ENCODE measurements around the gene XXYLT1.

XXYLT1 gene

DNA sequence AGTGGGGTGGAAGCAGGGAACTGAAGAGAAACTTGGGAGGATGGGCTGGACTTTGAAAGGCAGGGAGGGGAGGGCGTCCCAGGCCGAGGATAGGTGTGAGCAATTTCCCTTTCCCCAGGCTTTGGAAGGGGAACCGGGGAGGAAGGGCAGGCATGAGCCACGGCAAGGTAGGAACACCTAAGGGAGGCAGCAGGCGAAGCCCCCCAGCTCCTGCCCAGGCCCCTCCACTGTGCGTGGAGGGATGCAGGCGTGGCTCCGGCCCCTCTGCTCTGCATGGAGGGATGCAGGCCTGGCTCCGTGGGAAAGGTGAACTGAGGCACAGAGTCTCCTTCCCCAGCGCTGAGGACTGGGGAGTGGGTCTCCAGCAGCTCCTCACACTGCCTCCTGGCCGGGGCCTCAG is 236.4 kb downstream of the XXYLT1 start:
- POLR2A ChIA-PET = no interaction called here
- Histone ChIP-seq H3K9me3 (ENCODE audit: control insufficient read depth, insufficient read depth, low read depth, low read length) (no peaks in the 10 kb centered on the region), H3K4me3 (ENCODE audit: low read depth, low read length) (no peak overlapping the region), H3K4me1 (ENCODE audit: control insufficient read depth, insufficient read depth, low read length) (no peaks in the 10 kb centered on the region; the same call in 1 of the 2 replicates), H3K27ac (ENCODE audit: extremely low read depth, low read depth, low read length) (no peak overlapping the region), H3K36me3 (ENCODE audit: control insufficient read depth in 2 of 2, insufficient read depth in 1 of 2, low read length in 2 of 2) (no peaks in the 10 kb centered on the region)
- CTCF ChIA-PET = interaction anchor here (0.6 to 1.2 kb wide), 4 partner anchors 14 to 215 kb away, joined by 3 to 4 read pairs (median 4); no protein-coding TSS in a partner anchor
- no peak for TF ChIP-seq ZNF121 (tag by site-specific recombination; IDR thresholded peaks at IDR 0.05)
- TF ChIP-seq ZNF341 (tag by site-specific recombination; IDR thresholded peaks at IDR 0.05; ENCODE audit: low read depth) = no peak
- TF ChIP-seq, protein P1, sequence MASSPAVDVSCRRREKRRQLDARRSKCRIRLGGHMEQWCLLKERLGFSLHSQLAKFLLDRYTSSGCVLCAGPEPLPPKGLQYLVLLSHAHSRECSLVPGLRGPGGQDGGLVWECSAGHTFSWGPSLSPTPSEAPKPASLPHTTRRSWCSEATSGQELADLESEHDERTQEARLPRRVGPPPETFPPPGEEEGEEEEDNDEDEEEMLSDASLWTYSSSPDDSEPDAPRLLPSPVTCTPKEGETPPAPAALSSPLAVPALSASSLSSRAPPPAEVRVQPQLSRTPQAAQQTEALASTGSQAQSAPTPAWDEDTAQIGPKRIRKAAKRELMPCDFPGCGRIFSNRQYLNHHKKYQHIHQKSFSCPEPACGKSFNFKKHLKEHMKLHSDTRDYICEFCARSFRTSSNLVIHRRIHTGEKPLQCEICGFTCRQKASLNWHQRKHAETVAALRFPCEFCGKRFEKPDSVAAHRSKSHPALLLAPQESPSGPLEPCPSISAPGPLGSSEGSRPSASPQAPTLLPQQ (tag by site-specific recombination; IDR thresholded peaks at IDR 0.05) = no peak
- TF ChIP-seq, protein P2, sequence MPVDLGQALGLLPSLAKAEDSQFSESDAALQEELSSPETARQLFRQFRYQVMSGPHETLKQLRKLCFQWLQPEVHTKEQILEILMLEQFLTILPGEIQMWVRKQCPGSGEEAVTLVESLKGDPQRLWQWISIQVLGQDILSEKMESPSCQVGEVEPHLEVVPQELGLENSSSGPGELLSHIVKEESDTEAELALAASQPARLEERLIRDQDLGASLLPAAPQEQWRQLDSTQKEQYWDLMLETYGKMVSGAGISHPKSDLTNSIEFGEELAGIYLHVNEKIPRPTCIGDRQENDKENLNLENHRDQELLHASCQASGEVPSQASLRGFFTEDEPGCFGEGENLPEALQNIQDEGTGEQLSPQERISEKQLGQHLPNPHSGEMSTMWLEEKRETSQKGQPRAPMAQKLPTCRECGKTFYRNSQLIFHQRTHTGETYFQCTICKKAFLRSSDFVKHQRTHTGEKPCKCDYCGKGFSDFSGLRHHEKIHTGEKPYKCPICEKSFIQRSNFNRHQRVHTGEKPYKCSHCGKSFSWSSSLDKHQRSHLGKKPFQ (tag by site-specific recombination; IDR thresholded peaks at IDR 0.05) = no peak
- no peak for TF ChIP-seq ZNF292 (tag by site-specific recombination; IDR thresholded peaks at IDR 0.05; ENCODE audit: borderline replicate concordance, low read depth)
- no peak for TF ChIP-seq ZNF639 (tag by site-specific recombination; IDR thresholded peaks at IDR 0.05)
- TF ChIP-seq ZNF514 (tag by site-specific recombination; IDR thresholded peaks at IDR 0.05) = no peak
- no peak for TF ChIP-seq ZNF155 (tag by site-specific recombination; IDR thresholded peaks at IDR 0.05)
- TF ChIP-seq ZSCAN18 (tag by site-specific recombination; IDR thresholded peaks at IDR 0.05) = no peak
- no peak for TF ChIP-seq ZNF837 (tag by site-specific recombination; IDR thresholded peaks at IDR 0.05)
- no peak for TF ChIP-seq IKZF3 (tag by site-specific recombination; IDR thresholded peaks at IDR 0.05)
- TF ChIP-seq ZNF555 (tag by site-specific recombination; conservative IDR thresholded peaks at IDR 0.05) = no peak
- no peak for TF ChIP-seq ZNF670 (tag by site-specific recombination; IDR thresholded peaks at IDR 0.05; ENCODE audit: low read depth)
- TF ChIP-seq, protein P3, sequence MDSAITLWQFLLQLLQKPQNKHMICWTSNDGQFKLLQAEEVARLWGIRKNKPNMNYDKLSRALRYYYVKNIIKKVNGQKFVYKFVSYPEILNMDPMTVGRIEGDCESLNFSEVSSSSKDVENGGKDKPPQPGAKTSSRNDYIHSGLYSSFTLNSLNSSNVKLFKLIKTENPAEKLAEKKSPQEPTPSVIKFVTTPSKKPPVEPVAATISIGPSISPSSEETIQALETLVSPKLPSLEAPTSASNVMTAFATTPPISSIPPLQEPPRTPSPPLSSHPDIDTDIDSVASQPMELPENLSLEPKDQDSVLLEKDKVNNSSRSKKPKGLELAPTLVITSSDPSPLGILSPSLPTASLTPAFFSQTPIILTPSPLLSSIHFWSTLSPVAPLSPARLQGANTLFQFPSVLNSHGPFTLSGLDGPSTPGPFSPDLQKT (IDR thresholded peaks at IDR 0.05; ENCODE audit: borderline replicate concordance, low read depth, low read length) = no peak
- TF ChIP-seq, protein P4, sequence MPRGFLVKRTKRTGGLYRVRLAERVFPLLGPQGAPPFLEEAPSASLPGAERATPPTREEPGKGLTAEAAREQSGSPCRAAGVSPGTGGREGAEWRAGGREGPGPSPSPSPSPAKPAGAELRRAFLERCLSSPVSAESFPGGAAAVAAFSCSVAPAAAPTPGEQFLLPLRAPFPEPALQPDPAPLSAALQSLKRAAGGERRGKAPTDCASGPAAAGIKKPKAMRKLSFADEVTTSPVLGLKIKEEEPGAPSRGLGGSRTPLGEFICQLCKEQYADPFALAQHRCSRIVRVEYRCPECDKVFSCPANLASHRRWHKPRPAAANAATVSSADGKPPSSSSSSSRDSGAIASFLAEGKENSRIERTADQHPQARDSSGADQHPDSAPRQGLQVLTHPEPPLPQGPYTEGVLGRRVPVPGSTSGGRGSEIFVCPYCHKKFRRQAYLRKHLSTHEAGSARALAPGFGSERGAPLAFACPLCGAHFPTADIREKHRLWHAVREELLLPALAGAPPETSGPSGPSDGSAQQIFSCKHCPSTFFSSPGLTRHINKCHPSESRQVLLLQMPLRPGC (tag by site-specific recombination; IDR thresholded peaks at IDR 0.05) = no peak
- TF ChIP-seq, protein P5, sequence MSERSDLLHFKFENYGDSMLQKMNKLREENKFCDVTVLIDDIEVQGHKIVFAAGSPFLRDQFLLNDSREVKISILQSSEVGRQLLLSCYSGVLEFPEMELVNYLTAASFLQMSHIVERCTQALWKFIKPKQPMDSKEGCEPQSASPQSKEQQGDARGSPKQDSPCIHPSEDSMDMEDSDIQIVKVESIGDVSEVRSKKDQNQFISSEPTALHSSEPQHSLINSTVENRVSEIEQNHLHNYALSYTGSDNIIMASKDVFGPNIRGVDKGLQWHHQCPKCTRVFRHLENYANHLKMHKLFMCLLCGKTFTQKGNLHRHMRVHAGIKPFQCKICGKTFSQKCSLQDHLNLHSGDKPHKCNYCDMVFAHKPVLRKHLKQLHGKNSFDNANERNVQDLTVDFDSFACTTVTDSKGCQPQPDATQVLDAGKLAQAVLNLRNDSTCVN (tag by site-specific recombination; optimal IDR thresholded peaks at IDR 0.05) = no peak
- TF ChIP-seq AEBP2 (tag by site-specific recombination; IDR thresholded peaks at IDR 0.05; ENCODE audit: borderline replicate concordance) = no peak

Data from HEK293 (cell line).